ENCODE measurements around the gene LRRK2. TPM values are rescaled to one million over a fixed set of nuclear protein-coding genes. Genes with fewer than 3 reads are reported as not detected.
"Not testable (repeated sequence)": the region's sequence is repeated elsewhere in the genome, so short reads cannot be mapped to it uniquely, and the experiment has no call there.

LRRK2 gene
- total RNA-seq, 2 donors from 2014 or later = 28.8 to 32.0 TPM

DNA sequence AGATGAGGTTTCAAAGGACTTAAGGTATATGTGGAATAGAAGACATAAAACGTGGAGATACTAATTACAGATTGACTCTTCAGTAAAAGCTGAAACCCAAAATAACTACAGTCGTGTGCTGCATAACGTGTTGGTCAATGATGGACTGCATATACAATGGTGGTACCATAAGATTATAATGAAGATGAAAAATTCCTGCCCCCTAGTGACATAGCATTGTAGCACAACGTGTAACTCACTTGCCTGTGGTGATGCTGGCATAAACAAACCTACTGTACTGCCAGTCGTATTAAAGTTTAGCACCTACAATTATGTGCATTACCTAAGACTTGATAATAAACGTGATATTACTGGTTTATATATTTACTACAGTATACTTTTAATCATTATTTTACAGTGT is 150.3 kb downstream of the LRRK2 start:
- H3K4me1 ChIP-seq (ENCODE audit: control insufficient read depth in 1 of 2, low read depth in 2 of 2) = no peaks in the 10 kb centered on the region
- H3K36me3 ChIP-seq = no peaks in the 10 kb centered on the region
- TF ChIP-seq, protein P1, sequence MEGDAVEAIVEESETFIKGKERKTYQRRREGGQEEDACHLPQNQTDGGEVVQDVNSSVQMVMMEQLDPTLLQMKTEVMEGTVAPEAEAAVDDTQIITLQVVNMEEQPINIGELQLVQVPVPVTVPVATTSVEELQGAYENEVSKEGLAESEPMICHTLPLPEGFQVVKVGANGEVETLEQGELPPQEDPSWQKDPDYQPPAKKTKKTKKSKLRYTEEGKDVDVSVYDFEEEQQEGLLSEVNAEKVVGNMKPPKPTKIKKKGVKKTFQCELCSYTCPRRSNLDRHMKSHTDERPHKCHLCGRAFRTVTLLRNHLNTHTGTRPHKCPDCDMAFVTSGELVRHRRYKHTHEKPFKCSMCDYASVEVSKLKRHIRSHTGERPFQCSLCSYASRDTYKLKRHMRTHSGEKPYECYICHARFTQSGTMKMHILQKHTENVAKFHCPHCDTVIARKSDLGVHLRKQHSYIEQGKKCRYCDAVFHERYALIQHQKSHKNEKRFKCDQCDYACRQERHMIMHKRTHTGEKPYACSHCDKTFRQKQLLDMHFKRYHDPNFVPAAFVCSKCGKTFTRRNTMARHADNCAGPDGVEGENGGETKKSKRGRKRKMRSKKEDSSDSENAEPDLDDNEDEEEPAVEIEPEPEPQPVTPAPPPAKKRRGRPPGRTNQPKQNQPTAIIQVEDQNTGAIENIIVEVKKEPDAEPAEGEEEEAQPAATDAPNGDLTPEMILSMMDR (IDR thresholded peaks at IDR 0.05) = no peak
- H3K4me3 ChIP-seq = no peak overlapping the region
- ATAC-seq (ENCODE audit: insufficient number of reproducible peaks, low FRiP score, low read depth) (no peak), DNase-seq (ENCODE audit: low spot score) (no peak)
- H3K27ac ChIP-seq = no peak overlapping the region
- no peaks in the 10 kb centered on the region for H3K27me3 ChIP-seq (replicated peaks; ENCODE audit: insufficient read depth)
- no peaks in the 10 kb centered on the region for H3K9me3 ChIP-seq

DNA sequence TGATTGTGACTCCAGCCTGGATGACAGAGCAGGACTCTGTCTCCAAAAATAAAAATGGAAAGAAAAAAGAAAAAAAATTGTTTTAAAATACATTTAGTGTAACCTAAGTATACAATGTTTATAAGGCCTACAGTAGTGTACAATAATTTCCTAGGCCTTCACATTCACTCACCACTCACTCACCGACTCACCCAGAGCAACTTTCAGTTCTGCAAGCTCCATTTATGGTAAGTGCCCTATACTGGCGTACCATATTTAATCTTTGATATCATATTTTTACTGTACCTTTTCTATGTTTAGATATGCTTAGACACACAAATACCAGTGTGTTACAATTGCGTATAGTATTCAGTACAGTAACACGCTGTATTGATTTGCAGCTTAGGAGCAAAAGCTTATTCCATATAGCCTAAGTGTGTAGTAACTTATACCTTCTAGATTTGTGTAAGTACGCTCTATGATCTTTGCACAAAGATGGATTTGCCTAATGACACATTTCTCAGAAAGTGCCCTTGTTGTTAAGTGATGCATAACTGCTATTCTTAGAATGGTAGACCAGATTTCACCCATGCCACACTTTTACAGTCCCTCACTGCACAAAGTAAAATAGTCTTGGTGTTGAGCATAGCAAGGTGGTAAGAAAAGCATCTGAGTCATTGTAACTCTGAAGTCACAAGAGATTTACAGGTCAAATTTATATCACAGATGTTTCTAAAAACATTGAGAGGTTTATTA is 151.9 kb downstream of the LRRK2 start:
- no peak overlapping the region for H3K27ac ChIP-seq
- no peaks in the 10 kb centered on the region for H3K27me3 ChIP-seq (replicated peaks; ENCODE audit: insufficient read depth)
- H3K4me1 ChIP-seq (ENCODE audit: control insufficient read depth in 1 of 2, low read depth in 2 of 2) = no peaks in the 10 kb centered on the region
- no peak for DNase-seq (ENCODE audit: low spot score)
- no peak overlapping the region for H3K4me3 ChIP-seq
- ATAC-seq (ENCODE audit: insufficient number of reproducible peaks, low FRiP score, low read depth) = no peak
- H3K36me3 ChIP-seq = no peaks in the 10 kb centered on the region
- TF ChIP-seq, protein P1 (IDR thresholded peaks at IDR 0.05) = no peak
- H3K9me3 ChIP-seq = no peaks in the 10 kb centered on the region

DNA sequence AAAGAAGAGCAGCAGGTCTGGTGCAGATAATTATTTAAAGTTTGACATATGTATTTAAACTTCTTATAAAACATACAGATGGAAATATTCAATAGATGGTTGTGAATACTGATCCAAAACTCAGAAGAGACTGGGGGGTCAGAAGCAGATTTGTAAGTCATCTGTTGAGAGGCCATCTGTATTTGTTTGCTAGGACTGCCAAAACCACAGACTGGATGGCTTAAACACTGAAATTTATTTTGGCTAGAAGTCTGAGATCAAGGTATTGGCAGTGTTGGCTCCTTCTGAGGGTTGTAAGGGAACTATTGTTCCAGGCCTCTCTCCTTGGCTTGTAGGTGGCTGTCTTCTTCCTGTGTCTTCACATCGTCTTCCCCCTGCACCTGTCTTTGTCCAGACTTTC is 153.9 kb downstream of the LRRK2 start:
- H3K4me3 ChIP-seq = no peak overlapping the region
- H3K27me3 ChIP-seq (replicated peaks; ENCODE audit: insufficient read depth) = no peaks in the 10 kb centered on the region
- TF ChIP-seq, protein P1 (IDR thresholded peaks at IDR 0.05) = no peak
- no peaks in the 10 kb centered on the region for H3K4me1 ChIP-seq (ENCODE audit: control insufficient read depth in 1 of 2, low read depth in 2 of 2)
- no peak for DNase-seq (ENCODE audit: low spot score)
- H3K9me3 ChIP-seq = no peaks in the 10 kb centered on the region
- no peak for ATAC-seq (ENCODE audit: insufficient number of reproducible peaks, low FRiP score, low read depth)
- no peak overlapping the region for H3K27ac ChIP-seq
- H3K36me3 ChIP-seq = no peaks in the 10 kb centered on the region

DNA sequence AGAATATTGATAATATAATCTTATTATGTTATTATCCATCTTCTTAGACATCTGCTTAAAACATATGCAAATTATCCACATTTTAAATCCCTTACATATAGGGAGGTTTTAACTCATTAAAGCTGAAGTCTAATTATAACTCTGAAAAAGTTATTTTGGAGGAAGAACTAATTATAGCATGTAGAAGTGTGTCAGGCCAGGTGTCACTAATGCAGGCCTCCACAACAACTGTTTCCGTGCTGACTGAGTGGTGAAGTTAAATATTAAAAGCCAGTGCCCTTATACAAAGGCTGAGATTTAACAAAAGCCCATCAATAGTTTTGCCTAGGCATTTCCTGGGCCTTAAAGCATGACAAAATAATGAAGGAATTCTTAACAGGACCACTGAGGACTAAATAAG is 157.4 kb downstream of the LRRK2 start:
- Histone ChIP-seq H3K36me3 (no peaks in the 10 kb centered on the region), H3K4me3 (no peak overlapping the region), H3K4me1 (ENCODE audit: control insufficient read depth in 1 of 2, low read depth in 2 of 2) (no peaks in the 10 kb centered on the region), H3K27ac (no peak overlapping the region), H3K27me3 (replicated peaks; ENCODE audit: insufficient read depth) (no peaks in the 10 kb centered on the region), H3K9me3 (no peaks in the 10 kb centered on the region)
- ATAC-seq (ENCODE audit: insufficient number of reproducible peaks, low FRiP score, low read depth) (no peak), DNase-seq (ENCODE audit: low spot score) (no peak)
- TF ChIP-seq, protein P1 (IDR thresholded peaks at IDR 0.05) = no peak

DNA sequence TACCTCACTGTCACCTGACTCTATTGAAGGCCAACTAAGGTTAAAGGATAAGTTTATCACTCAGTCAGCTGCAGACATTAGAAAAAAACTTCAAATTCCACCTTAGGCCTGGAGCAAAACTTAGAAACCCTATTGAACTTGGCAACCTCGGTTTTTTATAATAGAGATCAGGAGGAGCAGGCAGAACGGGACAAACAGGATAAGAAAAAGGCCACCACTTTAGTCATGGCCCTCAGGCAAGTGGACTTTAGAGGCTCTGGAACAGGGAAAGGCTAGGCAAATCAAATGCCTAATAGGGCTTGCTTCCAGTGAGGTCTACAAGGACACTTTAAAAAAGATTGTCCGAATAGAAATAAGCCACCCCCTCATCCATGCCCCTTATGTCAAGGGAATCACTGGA is 162.5 kb downstream of the LRRK2 start:
- not testable (repeated sequence) for ATAC-seq (ENCODE audit: insufficient number of reproducible peaks, low FRiP score, low read depth); H3K4me1 ChIP-seq (ENCODE audit: control insufficient read depth in 1 of 2, low read depth in 2 of 2); H3K27ac ChIP-seq; H3K4me3 ChIP-seq; H3K36me3 ChIP-seq; H3K27me3 ChIP-seq (replicated peaks; ENCODE audit: insufficient read depth); DNase-seq (ENCODE audit: low spot score); H3K9me3 ChIP-seq

DNA sequence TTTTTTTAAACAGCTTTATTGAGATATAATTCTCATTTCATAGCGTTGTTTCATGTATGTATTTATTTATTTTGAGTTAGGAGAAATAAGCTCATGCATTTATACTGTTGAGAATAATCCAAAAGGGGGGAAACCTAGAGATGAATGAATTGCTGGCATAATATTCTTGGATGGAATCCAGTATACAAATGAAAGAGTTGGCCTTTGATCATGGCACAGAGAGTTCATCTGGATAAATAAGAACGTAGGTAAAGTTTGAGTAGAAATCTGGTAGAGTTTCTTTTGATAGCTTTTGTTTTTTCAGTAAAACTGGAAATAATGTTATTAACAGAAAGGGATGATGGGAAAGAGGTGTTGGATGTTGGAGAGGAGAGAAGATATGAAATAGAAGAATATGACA is 166.2 kb downstream of the LRRK2 start:
- ATAC-seq (ENCODE audit: insufficient number of reproducible peaks, low FRiP score, low read depth) (no peak), DNase-seq (ENCODE audit: low spot score) (no peak)
- Histone ChIP-seq H3K9me3 (no peaks in the 10 kb centered on the region), H3K36me3 (no peaks in the 10 kb centered on the region), H3K27ac (no peak overlapping the region), H3K4me3 (no peak overlapping the region), H3K4me1 (ENCODE audit: control insufficient read depth in 1 of 2, low read depth in 2 of 2) (no peaks in the 10 kb centered on the region), H3K27me3 (replicated peaks; ENCODE audit: insufficient read depth) (no peaks in the 10 kb centered on the region)
- TF ChIP-seq, protein P1 (IDR thresholded peaks at IDR 0.05) = no peak

All from thoracic aorta (tissue), 2 donors.